GM12872 (cell line): ENCODE results near the gene CFAP73.

ENCODE experiments used
- CTCF ChIP-seq: IDR thresholded peaks from 3 replicates; pipeline ENCODE4 v1.5.1; 2011; ENCODE audit warnings: low read depth, mild to moderate bottlenecking, low read length, moderate library complexity; ENCODE audit not compliant: insufficient read depth

Gene CFAP73

GRCh38 chr12:113200021-113200797 is 50.7 kb downstream of the CFAP73 start:
- TF ChIP-seq CTCF: no peak

GRCh38 chr12:113201187-113202177 is 52.0 kb downstream of the CFAP73 start:
- no peak for TF ChIP-seq CTCF

GRCh38 chr12:113202300-113203075 is 53.0 kb downstream of the CFAP73 start:
- TF ChIP-seq CTCF: no peak

GRCh38 chr12:113203852-113204760 is 54.6 kb downstream of the CFAP73 start:
- no peak for TF ChIP-seq CTCF

- TF ChIP-seq CTCF: no peak
These were observed 55.3 kb downstream of the CFAP73 start for GRCh38 chr12:113204804-113205203.

GRCh38 chr12:113207613-113208040 is 58.1 kb downstream of the CFAP73 start:
- no peak for TF ChIP-seq CTCF
